ENCODE results near the gene GNAT1.

The GNAT1 gene

GRCh38 chr3:50192124-50192523, 714 bp downstream of the GNAT1 start:
- in situ Hi-C loops (cut with HindIII; ENCODE audit: low pct_unique_long_range_greater_than_20kb, low sequenced_read_pairs), result no loop called here
- DNase-seq (ENCODE audit: low read depth in 1 of 2, low spot score in 1 of 2), result no peak
- TF ChIP-seq JUND (IDR thresholded peaks at IDR 0.05; ENCODE audit: low read depth), result no peak

- TF ChIP-seq JUND (IDR thresholded peaks at IDR 0.05; ENCODE audit: low read depth), result no peak
- in situ Hi-C loops (cut with HindIII; ENCODE audit: low pct_unique_long_range_greater_than_20kb, low sequenced_read_pairs), result no loop called here
- peak; percentile 66 to 91 for DNase-seq (ENCODE audit: low read depth in 1 of 2, low spot score in 1 of 2)
Observed at GRCh38 chr3:50192689-50193141, 1.3 kb downstream of the GNAT1 start.

GRCh38 chr3:50193286-50193685, 1.9 kb downstream of the GNAT1 start:
- in situ Hi-C loops (cut with HindIII; ENCODE audit: low pct_unique_long_range_greater_than_20kb, low sequenced_read_pairs), result no loop called here
- TF ChIP-seq JUND (IDR thresholded peaks at IDR 0.05; ENCODE audit: low read depth), result no peak
- no peak for DNase-seq (ENCODE audit: low read depth in 1 of 2, low spot score in 1 of 2)

- in situ Hi-C loops (cut with HindIII; ENCODE audit: low pct_unique_long_range_greater_than_20kb, low sequenced_read_pairs), result no loop called here
- no peak for DNase-seq (ENCODE audit: low read depth in 1 of 2, low spot score in 1 of 2)
- no peak for TF ChIP-seq JUND (IDR thresholded peaks at IDR 0.05; ENCODE audit: low read depth)
Observed at GRCh38 chr3:50193746-50194127, 2.3 kb downstream of the GNAT1 start.

GRCh38 chr3:50194128-50194902, 2.9 kb downstream of the GNAT1 start:
- TF ChIP-seq JUND (IDR thresholded peaks at IDR 0.05; ENCODE audit: low read depth), result no peak
- in situ Hi-C loops (cut with HindIII; ENCODE audit: low pct_unique_long_range_greater_than_20kb, low sequenced_read_pairs), result no loop called here
- DNase-seq (ENCODE audit: low read depth in 1 of 2, low spot score in 1 of 2), result peak in 1 of 2 experiments; percentile 28

GRCh38 chr3:50194903-50195500, 3.6 kb downstream of the GNAT1 start:
- DNase-seq (ENCODE audit: low read depth in 1 of 2, low spot score in 1 of 2), result peak in 1 of 2 experiments; percentile 48
- in situ Hi-C loops (cut with HindIII; ENCODE audit: low pct_unique_long_range_greater_than_20kb, low sequenced_read_pairs), result no loop called here
- no peak for TF ChIP-seq JUND (IDR thresholded peaks at IDR 0.05; ENCODE audit: low read depth)

GRCh38 chr3:50195501-50196252, 4.3 kb downstream of the GNAT1 start:
- in situ Hi-C loops (cut with HindIII; ENCODE audit: low pct_unique_long_range_greater_than_20kb, low sequenced_read_pairs), result no loop called here
- no peak for DNase-seq (ENCODE audit: low read depth in 1 of 2, low spot score in 1 of 2)
- TF ChIP-seq JUND (IDR thresholded peaks at IDR 0.05; ENCODE audit: low read depth), result no peak

- no peak for TF ChIP-seq JUND (IDR thresholded peaks at IDR 0.05; ENCODE audit: low read depth)
- DNase-seq (ENCODE audit: low read depth in 1 of 2, low spot score in 1 of 2), result no peak
- in situ Hi-C loops (cut with HindIII; ENCODE audit: low pct_unique_long_range_greater_than_20kb, low sequenced_read_pairs), result no loop called here
Observed at GRCh38 chr3:50196253-50196801, 4.9 kb downstream of the GNAT1 start.

- DNase-seq (ENCODE audit: low read depth in 1 of 2, low spot score in 1 of 2), result no peak
- in situ Hi-C loops (cut with HindIII; ENCODE audit: low pct_unique_long_range_greater_than_20kb, low sequenced_read_pairs), result no loop called here
- no peak for TF ChIP-seq JUND (IDR thresholded peaks at IDR 0.05; ENCODE audit: low read depth)
Observed at GRCh38 chr3:50201573-50202315, 10.3 kb downstream of the GNAT1 start.

GRCh38 chr3:50202353-50203112, 11.1 kb downstream of the GNAT1 start:
- TF ChIP-seq JUND (IDR thresholded peaks at IDR 0.05; ENCODE audit: low read depth), result no peak
- no peak for DNase-seq (ENCODE audit: low read depth in 1 of 2, low spot score in 1 of 2)
- in situ Hi-C loops (cut with HindIII; ENCODE audit: low pct_unique_long_range_greater_than_20kb, low sequenced_read_pairs), result no loop called here

- TF ChIP-seq JUND (IDR thresholded peaks at IDR 0.05; ENCODE audit: low read depth), result no peak
- DNase-seq (ENCODE audit: low read depth in 1 of 2, low spot score in 1 of 2), result no peak
- in situ Hi-C loops (cut with HindIII; ENCODE audit: low pct_unique_long_range_greater_than_20kb, low sequenced_read_pairs), result no loop called here
Observed at GRCh38 chr3:50203113-50203808, 11.9 kb downstream of the GNAT1 start.
